GM19043 (cell line): ENCODE measurements around the gene FKBP6.
"Not testable (repeated sequence)": the region's sequence is repeated elsewhere in the genome, so short reads cannot be mapped to it uniquely, and the experiment has no call there.

Experiments
- ATAC-seq: cut with Tn5 transposase; IDR thresholded peaks from one replicate; pipeline ENCODE4 v1.9.1; 2021; ENCODE audit warnings: low read depth; ENCODE audit not compliant: unreplicated experiment

FKBP6 gene

DNA sequence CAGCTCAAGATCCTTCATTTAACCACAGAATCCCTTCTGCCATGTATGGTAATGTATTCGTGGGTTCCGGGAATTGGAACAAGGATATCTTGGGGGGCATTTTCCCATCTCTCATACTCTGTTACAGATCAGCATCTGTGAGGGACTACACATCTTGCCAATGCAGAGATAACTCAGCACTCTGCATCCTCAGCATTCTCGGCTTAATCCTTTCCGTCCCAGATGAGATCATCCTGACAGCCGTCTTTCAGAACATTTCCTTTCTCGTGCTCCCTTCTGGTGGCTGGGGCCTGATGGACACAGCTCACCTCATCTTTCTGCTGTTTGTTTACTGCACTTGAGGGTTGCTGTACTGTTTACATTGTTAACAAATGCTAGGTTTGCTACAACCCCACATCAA, 25.3 kb downstream of the FKBP6 start:
- no peak for ATAC-seq

DNA sequence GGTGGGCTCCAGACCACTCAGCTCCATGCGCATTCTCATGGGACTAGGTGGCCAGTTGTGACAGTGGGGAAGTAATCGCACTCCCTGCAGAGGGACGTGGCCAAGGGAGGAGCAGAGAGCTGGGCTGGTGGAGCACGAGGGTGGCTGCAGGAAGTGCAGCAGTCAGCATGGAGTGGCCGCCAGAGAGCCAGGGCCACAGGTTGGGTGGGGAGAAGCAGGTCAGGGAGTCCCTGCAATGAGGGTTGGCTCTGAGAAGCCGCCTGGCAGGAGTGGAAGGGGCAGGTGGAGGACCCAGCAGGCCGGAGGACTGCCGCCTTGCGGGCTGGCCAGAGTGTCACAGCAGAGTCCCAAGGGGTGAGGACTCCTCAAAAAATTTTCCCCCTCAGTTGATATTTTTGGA, 26.2 kb downstream of the FKBP6 start:
- ATAC-seq, result no peak

GRCh38 chr7:73354821-73355220, 26.9 kb downstream of the FKBP6 start:
- ATAC-seq, result no peak

GRCh38 chr7:73356159-73356558, 28.2 kb downstream of the FKBP6 start:
- no peak for ATAC-seq

- ATAC-seq, result no peak
Observed at GRCh38 chr7:73358590-73359275, 30.8 kb downstream of the FKBP6 start.

- ATAC-seq, result no peak
Observed at GRCh38 chr7:73359306-73359705, 31.3 kb downstream of the FKBP6 start.

DNA sequence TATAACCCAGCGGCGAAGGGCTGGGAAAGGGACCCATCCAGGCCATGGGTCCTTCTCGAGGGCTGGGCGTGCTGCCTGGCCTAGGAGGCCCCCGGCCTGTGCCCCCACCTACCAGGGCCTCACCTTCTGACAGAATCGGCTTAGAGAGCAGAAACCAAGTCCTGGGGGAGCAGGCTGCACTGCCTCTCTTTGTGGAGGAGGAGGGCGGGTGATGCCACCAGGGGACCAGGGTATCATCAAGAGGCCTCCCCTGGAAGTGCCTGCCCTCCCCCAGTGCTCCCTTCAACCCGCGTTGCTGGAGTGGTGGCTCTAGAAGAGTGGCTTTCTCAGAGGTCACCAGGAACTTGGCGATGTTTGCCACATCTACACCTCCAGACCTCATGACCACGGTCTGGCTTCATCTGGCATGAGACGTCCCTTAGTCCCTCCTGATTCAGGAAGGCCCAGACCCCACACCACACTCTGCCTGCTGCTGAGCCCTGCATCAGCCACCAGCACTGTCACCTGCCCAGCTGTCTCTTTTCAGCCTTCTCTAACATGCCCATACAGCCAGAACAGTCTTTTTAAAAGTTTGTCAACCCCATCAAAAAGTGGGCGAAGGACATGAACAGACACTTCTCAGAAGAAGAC, 31.9 kb downstream of the FKBP6 start:
- no peak for ATAC-seq

- ATAC-seq, result not testable (repeated sequence)
Observed at GRCh38 chr7:73360590-73360989, 32.6 kb downstream of the FKBP6 start.

- no peak for ATAC-seq
Observed at GRCh38 chr7:73363225-73364005, 35.5 kb downstream of the FKBP6 start.

DNA sequence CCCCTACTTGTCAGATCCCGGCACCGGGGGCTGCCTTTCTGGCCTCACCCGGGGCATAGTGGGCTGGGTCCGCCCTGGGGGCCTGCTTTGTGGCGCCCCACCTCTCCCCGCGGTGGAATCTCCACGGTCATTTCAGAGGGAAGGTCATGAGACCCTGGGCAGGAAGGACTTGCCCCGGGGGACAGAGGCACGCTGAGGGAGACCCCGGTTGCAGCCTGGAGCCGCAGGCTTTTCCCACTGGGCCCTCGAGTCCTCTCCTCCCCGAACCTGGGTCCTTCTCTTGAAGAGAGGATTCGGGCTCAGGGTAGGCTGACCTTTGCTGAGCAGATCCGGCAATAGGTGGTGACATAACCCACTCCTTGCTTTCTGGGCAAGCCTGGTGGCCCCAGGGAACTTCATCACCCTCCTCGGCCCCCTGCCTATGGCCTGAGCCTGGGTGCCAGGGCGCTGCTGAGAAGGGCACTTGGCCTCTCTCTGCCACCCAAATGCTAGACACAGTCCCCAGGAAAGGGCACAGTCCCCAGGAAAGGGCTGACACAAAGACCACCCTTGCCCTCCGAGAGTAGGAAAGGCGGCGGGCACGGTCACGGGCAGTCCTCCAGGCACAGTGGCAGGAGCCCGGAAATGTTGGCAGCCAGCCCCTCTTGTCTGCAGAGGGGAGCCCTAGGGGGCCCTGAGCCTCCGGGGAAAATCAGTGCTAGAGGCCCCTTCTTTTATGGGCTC, 36.2 kb downstream of the FKBP6 start:
- no peak for ATAC-seq

GRCh38 chr7:73366127-73366526, 38.2 kb downstream of the FKBP6 start:
- ATAC-seq, result no peak

- no peak for ATAC-seq
Observed at GRCh38 chr7:73366990-73367389, 39.0 kb downstream of the FKBP6 start.

DNA sequence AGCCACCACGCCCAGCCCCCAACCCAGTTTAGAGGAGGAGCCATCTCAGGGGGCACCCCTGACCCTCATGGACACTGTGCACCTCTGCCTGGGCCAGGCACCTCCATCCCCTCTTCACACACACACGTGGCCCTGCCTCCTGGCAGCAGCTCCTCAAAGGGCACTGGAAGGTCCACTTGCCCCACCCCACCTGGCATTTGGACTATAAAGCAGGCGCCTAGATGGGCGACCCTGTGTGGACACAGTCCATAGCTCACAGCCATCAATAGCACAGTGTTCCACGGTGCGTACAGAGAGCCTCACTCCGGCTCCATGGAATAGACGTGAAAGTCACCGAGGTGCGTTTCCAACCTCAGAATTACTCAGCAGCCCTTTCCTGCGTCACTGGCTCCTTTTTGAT, 41.0 kb downstream of the FKBP6 start:
- ATAC-seq, result no peak

- ATAC-seq, result no peak
Observed at GRCh38 chr7:73369622-73370021, 41.7 kb downstream of the FKBP6 start.

GRCh38 chr7:73373741-73374140, 45.8 kb downstream of the FKBP6 start:
- ATAC-seq, result no peak

DNA sequence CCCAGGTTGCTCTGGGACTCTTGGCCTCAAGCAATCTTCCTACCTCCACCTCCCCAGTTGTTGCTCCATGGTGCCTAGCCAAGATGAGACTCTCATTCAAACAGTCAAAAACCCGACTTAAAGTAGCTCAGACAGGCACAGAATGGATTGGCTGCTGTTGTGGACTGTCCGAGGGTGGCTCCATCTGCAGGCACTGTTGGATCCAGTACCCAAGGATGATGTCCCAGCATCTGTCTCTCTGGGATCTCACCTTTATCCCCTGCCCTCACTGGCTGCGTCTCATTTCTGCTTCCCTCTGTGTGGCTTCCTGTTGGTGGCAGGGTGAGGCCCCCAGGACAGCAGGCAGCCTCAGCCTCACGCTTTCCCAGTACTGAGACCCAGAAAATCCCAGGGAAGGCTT, 48.3 kb downstream of the FKBP6 start:
- ATAC-seq, result not testable (repeated sequence)

- no peak for ATAC-seq
Observed at GRCh38 chr7:73376671-73377412, 48.9 kb downstream of the FKBP6 start.

- not testable (repeated sequence) for ATAC-seq
Observed at GRCh38 chr7:73377413-73378200, 49.6 kb downstream of the FKBP6 start.

- no peak for ATAC-seq
Observed at GRCh38 chr7:73382934-73383503, 55.1 kb downstream of the FKBP6 start.
